HCT116 (cell line): Measurements from ENCODE around the gene HASPIN. TPM values are rescaled to one million over a fixed set of nuclear protein-coding genes. Genes with fewer than 3 reads are reported as not detected.

Experiments
- ATAC-seq: fragments of 200-7000 bp; cut with Tn5 transposase; 2 replicates; pipeline ENCODE4 v1.9.1; 2020; ENCODE audit warnings: mild to moderate bottlenecking, moderate library complexity
- BruUV-seq: library from RNA; stranded (reverse); fragments of 400-500 nt; replicated peaks from 2 replicates; lab custom pipeline; 2021; lab: Mats Ljungman, UMichigan
- CTCF ChIA-PET: fragments of 300-600 bp; sonication (Branson Sonifier 250); formaldehyde crosslinking; loops from one replicate; lab custom pipeline; 2021; ENCODE audit warnings: antibody characterized with exemption; lab: Charles Lee
- POLR2A ChIA-PET: fragments of 300-600, 350-600 bp; sonication (Branson Sonifier 250); formaldehyde crosslinking; loops from one replicate; lab custom pipeline; 2021; ENCODE audit warnings: antibody characterized with exemption; lab: Charles Lee
- RAD21 ChIA-PET, 2 experiments: fragments of 300-600 bp; sonication (Branson Sonifier 250); formaldehyde crosslinking; loops; one replicate each; lab custom pipeline; 2023; ENCODE audit warnings: low total read pairs in 2 of 2; ENCODE audit not compliant: uncharacterized antibody in 2 of 2, unreplicated experiment in 2 of 2, low non-redundant PET in 1 of 2; lab: Charles Lee
- DNase-seq: peaks from one replicate; pipeline ENCODE4 v3.0.0-alpha.2; 2010; ENCODE audit warnings: low read depth, low spot score
- H2AFZ ChIP-seq: fragments of 200-600 bp; shearing (Covaris generic), sonication (generic); 2 replicates; pipeline ENCODE4 v1.6.1; 2017; ENCODE audit warnings: low read depth, mixed run types, mixed read lengths, antibody characterized with exemption, low read length; ENCODE audit not compliant: poor library complexity, severe bottlenecking
- H3K27ac ChIP-seq: 2 replicates; pipeline ENCODE4 v1.5.1; 2012; ENCODE audit warnings: low read depth, low read length
- H3K27me3 ChIP-seq: fragments of 200-600 bp; sonication (generic); 2 replicates; pipeline ENCODE4 v1.6.1; 2016; ENCODE audit warnings: mixed run types, low read length, mixed read lengths; ENCODE audit not compliant: insufficient read depth
- H3K36me3 ChIP-seq, 2 experiments: fragments of 200-500 bp in 1 of 2; fragments of 200-600 bp in 1 of 2; sonication (Bioruptor generic) in 1 of 2; sonication (generic) in 1 of 2; 2 replicates each; pipeline versions ENCODE4 v1.5.1 to v1.6.1; 2014 to 2016; ENCODE audit warnings: low read length in 2 of 2, inconsistent platforms in 1 of 2, mixed read lengths in 1 of 2, mixed run types in 1 of 2; ENCODE audit not compliant: insufficient read depth in 2 of 2, control insufficient read depth in 1 of 2
- H3K4me1 ChIP-seq, 2 experiments: fragments of 200-600 bp in 1 of 2; sonication (generic) in 1 of 2; 2 replicates each; pipeline versions ENCODE4 v1.5.1 to v1.6.1; 2012 to 2017; ENCODE audit warnings: low read length in 2 of 2, inconsistent platforms in 1 of 2, mild to moderate bottlenecking in 1 of 2, mixed read lengths in 1 of 2, mixed run types in 1 of 2, moderate library complexity in 1 of 2; ENCODE audit not compliant: insufficient read depth in 2 of 2, control insufficient read depth in 1 of 2
- H3K4me2 ChIP-seq: fragments of 200-600 bp; sonication (generic); 2 replicates; pipeline ENCODE4 v1.6.1; 2017; ENCODE audit warnings: mixed run types, low read length, mixed read lengths
- H3K4me3 ChIP-seq, 2 experiments: fragments of 200-600 bp in 1 of 2; sonication (generic) in 1 of 2; replicated peaks in 1 of 2; 2 replicates each; pipeline ENCODE4 v1.5.1; 2011 to 2016; ENCODE audit warnings: low read length in 2 of 2, control low read depth in 1 of 2, low read depth in 1 of 2, mild to moderate bottlenecking in 1 of 2, mixed read lengths in 1 of 2, mixed run types in 1 of 2
- H3K79me2 ChIP-seq: fragments of 200-600 bp; sonication (generic); 2 replicates; pipeline ENCODE4 v1.6.1; 2017; ENCODE audit warnings: mild to moderate bottlenecking, mixed run types, low read length, moderate library complexity, mixed read lengths; ENCODE audit not compliant: insufficient read depth
- H3K9ac ChIP-seq: fragments of 200-600 bp; sonication (generic); 2 replicates; pipeline ENCODE4 v1.6.1; 2016; ENCODE audit warnings: low read length, mixed read lengths
- H3K9me2 ChIP-seq: fragments of 200-600 bp; sonication (generic), shearing (Covaris generic); 2 replicates; pipeline ENCODE4 v1.6.1; 2017; ENCODE audit warnings: mixed run types, mild to moderate bottlenecking, moderate library complexity; ENCODE audit not compliant: insufficient read depth
- H3K9me3 ChIP-seq, 2 experiments: fragments of 200-500 bp in 1 of 2; fragments of 200-600 bp in 1 of 2; sonication (Bioruptor generic) in 1 of 2; sonication (generic) in 1 of 2; 2 replicates each; pipeline ENCODE4 v1.6.1; 2014 to 2017; ENCODE audit warnings: low read length in 2 of 2, mixed read lengths in 2 of 2, inconsistent platforms in 1 of 2, low read depth in 1 of 2, mild to moderate bottlenecking in 1 of 2, mixed run types in 1 of 2, moderate library complexity in 1 of 2; ENCODE audit not compliant: control insufficient read depth in 1 of 2, insufficient read depth in 1 of 2
- H4K20me1 ChIP-seq: fragments of 200-600 bp; sonication (generic), shearing (Covaris generic); 2 replicates; pipeline ENCODE4 v1.6.1; 2017; ENCODE audit warnings: mixed run types, mild to moderate bottlenecking, moderate library complexity; ENCODE audit not compliant: insufficient read depth
- ATF3 ChIP-seq: IDR thresholded peaks from 2 replicates; pipeline ENCODE4 v1.6.1; 2012
- CEBPB ChIP-seq: IDR thresholded peaks from 2 replicates; pipeline ENCODE4 v1.6.1; 2012; ENCODE audit warnings: low read depth
- EGR1 ChIP-seq: IDR thresholded peaks from 2 replicates; pipeline ENCODE4 v1.6.1; 2012; ENCODE audit warnings: low read depth
- EZH2 ChIP-seq: fragments of 200-600 bp; sonication (generic); IDR thresholded peaks from 2 replicates; pipeline ENCODE4 v1.6.1; 2017; ENCODE audit warnings: antibody characterized with exemption, mixed run types
- FOSL1 ChIP-seq: IDR thresholded peaks from 2 replicates; pipeline ENCODE4 v1.6.1; 2012; ENCODE audit warnings: low read depth
- MAX ChIP-seq: IDR thresholded peaks from 2 replicates; pipeline ENCODE4 v1.6.1; 2012
- RAD21 ChIP-seq: IDR thresholded peaks from 2 replicates; pipeline ENCODE4 v1.6.1; 2012; ENCODE audit warnings: low read depth, mild to moderate bottlenecking
- TCF7L2 ChIP-seq: IDR thresholded peaks from 2 replicates; pipeline ENCODE4 v1.7.0; 2011; ENCODE audit warnings: borderline replicate concordance, inconsistent platforms; ENCODE audit not compliant: insufficient read depth, insufficient read length; ENCODE audit errors: extremely low read depth
- YY1 ChIP-seq: IDR thresholded peaks from 2 replicates; pipeline ENCODE4 v1.6.1; 2011; ENCODE audit warnings: low read length, low read depth, moderate library complexity, mild to moderate bottlenecking; ENCODE audit not compliant: insufficient replicate concordance; ENCODE audit errors: extremely low read depth
- ZBTB33 ChIP-seq: IDR thresholded peaks from 2 replicates; pipeline ENCODE4 v1.6.1; 2011; ENCODE audit warnings: mild to moderate bottlenecking, low read length, moderate library complexity; ENCODE audit not compliant: insufficient replicate concordance; ENCODE audit errors: extremely low read depth
- ZFX ChIP-seq: fragments of 450-650 bp; IDR thresholded peaks from 2 replicates; pipeline ENCODE4 v1.6.1; 2017
- intact Hi-C: fragments of 100-400 bp; cut with micrococcal nuclease; formaldehyde crosslinking; loops from 2 replicates; pipeline ENCODE4 v1.10.0; 2022
- total RNA-seq: library from RNA; stranded (reverse); gene quantifications from one replicate; pipeline ENCODE4 v1.2.1, GENCODE V29; 2021; ENCODE audit not compliant: unreplicated experiment

The HASPIN gene
- total RNA-seq, 1 experiment from 2014 or later = 19.6 TPM

DNA sequence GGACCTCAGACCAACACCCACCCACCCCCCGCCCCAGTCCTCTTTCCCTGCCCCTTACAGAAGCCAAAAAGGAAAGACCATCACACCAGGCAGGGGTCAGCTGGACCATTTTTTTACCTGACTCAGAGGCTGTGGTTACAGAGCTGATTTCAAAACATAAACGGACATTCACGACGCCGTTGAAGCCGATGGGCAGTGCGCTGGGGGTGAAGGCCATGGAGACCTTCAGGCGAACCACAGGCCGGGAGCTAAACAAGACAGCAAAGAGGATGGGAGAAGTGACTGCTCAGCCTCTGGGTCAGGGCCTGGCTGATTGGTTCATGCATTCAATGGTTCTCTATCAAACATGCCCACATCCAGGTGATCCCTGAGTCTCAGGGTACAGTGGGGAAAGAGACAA is 24.1 kb downstream of the HASPIN start (continued):
- TF ChIP-seq MAX (no peak), ZBTB33 (no peak), CEBPB (no peak)

DNA sequence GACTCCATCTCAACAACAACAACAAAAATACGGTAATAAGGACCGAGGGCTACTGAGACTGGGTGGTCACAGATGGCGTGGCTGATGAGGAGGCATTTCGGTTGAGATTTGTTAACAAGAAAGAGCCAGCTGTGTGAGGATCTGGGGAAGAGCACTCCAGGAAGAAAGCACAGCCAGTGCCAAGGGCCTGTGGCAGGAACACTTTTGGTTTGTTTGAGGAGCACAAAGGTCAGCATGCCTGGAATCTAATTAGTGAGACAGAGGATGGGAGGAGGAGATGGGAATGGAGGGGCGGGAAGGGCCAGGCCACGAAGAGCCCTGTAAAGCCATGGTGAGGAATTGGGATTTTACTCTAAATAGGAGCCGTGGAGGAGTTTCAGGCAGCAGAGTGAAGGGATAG is 24.9 kb downstream of the HASPIN start:
- H3K9me2 ChIP-seq = no peaks in the 10 kb centered on the region
- TF ChIP-seq TCF7L2 = no peak
- TF ChIP-seq YY1 = no peak
- TF ChIP-seq ATF3 = no peak
- TF ChIP-seq FOSL1 = no peak
- no peak for TF ChIP-seq EGR1
- TF ChIP-seq EZH2 = no peak
- no peak for TF ChIP-seq ZBTB33
- no peak for TF ChIP-seq ZFX
- TF ChIP-seq RAD21 = no peak
- H3K4me3 ChIP-seq = no peak overlapping the region
- no peaks in the 10 kb centered on the region for H4K20me1 ChIP-seq
- no peak overlapping the region for H3K27ac ChIP-seq
- no peaks in the 10 kb centered on the region for H3K36me3 ChIP-seq
- no TSS peak for BruUV-seq
- no peaks in the 10 kb centered on the region for H3K9me3 ChIP-seq
- 0 out of 4 replicates have a peak, but pooled peaks cover 0 to 3% of the 10 kb centered on the region in 2 experiments for H3K4me1 ChIP-seq
- ATAC-seq (no peak), DNase-seq (no peak)
- no peak overlapping the region for H3K9ac ChIP-seq
- no peak overlapping the region for H2AFZ ChIP-seq
- intact Hi-C loops = no loop called here
- ChIA-PET RAD21 (no interaction called here), CTCF (interaction anchor here (1.2 kb wide), 1 partner anchor 11 kb away, joined by 3 read pairs; no protein-coding TSS in a partner anchor), POLR2A (no interaction called here)
- H3K79me2 ChIP-seq = no peaks in the 10 kb centered on the region
- no peak overlapping the region for H3K4me2 ChIP-seq
- no peaks in the 10 kb centered on the region for H3K27me3 ChIP-seq
